Nucleus accumbens (tissue), 56 donors: ENCODE results near the gene SLC24A5.

Source experiments
- DNase-seq, 56 donors: peaks; one replicate each; lab custom pipeline; 2025; lab: John Stamatoyannopoulos, UW

The SLC24A5 gene

DNA sequence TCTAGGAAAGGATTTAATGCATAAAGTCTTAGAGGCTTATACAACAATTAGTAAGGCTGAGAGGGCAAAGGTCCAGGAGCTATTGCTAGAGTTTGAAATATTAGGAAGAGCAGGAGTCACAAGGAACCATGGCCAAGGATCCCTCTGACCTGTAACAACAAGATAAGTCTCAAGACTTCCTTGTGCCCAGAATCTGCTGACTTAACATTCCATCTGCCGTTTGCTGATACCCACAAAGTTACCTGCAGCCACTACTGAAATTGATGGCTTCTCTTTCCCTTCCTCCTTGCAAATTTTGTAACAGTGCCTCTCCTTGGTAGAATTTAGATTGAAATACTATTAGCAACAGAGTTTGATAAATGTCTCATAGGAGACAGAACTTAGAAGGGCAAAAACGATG is 62.0 kb downstream of the SLC24A5 start:
- DNase-seq = no peak

DNA sequence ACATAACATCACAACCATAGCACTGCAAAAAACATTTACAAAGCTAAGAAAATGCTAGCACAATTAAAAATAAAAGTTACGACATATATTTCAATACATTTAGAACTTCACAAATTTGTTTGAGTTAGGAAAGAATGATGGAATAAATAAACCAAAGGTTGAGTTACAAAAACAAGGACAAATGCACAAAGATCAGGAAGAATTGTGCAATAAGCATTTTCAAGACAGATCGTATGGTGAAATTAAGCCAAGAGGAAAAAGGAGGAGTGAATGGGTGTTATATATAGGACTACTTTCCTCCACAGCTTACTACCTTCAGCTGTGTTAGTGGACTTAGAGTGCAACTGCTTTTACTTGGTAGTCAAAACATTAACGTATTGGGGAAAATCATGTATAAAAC is 64.7 kb downstream of the SLC24A5 start:
- DNase-seq = no peak

- DNase-seq = no peak
Measured at GRCh38 chr15:48186271-48186670, 65.5 kb downstream of the SLC24A5 start.

DNA sequence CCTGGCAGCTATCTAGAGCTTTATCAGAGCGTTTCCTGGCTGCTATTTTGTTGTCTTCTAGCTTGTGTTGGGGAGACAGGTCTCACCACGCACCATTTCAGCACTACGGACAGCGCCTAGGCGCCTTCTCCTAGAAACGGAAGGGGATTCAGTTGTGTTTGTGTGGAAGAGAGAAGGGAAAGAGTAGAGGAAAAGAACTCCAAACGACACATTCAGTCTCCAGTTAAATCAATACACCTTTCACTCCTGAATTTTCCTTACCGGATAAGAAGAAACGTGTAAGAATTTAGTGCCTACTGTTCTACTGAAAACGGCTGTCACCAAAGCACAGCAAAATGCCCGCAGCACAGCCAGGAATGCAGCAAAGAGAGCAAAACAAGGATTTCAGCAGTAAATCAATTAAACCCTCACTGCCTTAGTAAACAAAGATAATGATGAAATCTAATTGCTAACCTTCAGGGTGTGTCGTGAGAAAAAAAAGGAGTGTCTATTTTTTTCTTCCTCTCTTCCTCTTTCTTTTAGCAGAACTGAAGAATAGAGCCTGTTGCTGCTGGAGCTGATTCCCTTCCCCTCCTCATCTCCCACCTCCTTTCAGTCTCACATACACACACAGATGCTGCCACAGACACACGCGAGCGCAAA is 70.3 kb downstream of the SLC24A5 start:
- peak in 44 of 56 donors; percentile 0 to 69 (median 13) for DNase-seq

GRCh38 chr15:48191574-48192225 is 70.9 kb downstream of the SLC24A5 start, which contains the start of gene CTXN2:
CTXN2 (plus strand) TSS chr15:48191665; CDS start chr15:48201301, 9,636 bp downstream.
- peak in 42 of 56 donors; percentile 1 to 73 (median 44) for DNase-seq
